Measurements from ENCODE around the gene SOS2.

DNA sequence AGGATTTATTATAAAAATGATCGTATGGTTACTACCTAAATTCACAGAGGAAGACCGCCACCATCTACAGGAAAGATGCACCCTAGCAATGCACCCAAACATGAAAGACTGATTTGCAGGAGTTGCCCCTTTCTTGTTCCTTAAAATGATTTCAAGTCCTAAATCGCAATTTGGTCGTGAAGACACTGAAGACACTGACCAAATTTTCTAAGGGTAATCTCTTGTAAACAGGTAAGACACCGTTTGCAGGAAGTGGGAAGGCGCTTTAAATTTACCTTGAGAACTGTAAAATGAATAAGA is 1.0 kb downstream of the SOS2 start:
- TF ChIP-seq, protein P1, sequence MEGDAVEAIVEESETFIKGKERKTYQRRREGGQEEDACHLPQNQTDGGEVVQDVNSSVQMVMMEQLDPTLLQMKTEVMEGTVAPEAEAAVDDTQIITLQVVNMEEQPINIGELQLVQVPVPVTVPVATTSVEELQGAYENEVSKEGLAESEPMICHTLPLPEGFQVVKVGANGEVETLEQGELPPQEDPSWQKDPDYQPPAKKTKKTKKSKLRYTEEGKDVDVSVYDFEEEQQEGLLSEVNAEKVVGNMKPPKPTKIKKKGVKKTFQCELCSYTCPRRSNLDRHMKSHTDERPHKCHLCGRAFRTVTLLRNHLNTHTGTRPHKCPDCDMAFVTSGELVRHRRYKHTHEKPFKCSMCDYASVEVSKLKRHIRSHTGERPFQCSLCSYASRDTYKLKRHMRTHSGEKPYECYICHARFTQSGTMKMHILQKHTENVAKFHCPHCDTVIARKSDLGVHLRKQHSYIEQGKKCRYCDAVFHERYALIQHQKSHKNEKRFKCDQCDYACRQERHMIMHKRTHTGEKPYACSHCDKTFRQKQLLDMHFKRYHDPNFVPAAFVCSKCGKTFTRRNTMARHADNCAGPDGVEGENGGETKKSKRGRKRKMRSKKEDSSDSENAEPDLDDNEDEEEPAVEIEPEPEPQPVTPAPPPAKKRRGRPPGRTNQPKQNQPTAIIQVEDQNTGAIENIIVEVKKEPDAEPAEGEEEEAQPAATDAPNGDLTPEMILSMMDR (IDR thresholded peaks at IDR 0.05) = no peak
- no peak for TF ChIP-seq POLR2A (IDR thresholded peaks at IDR 0.05)
- no peak for TF ChIP-seq POLR2AphosphoS5 (IDR thresholded peaks at IDR 0.05)

Data from prostate gland (tissue), 2 donors.